GM23248 (cell line): ENCODE measurements around the gene FDX1.

Experiments
- EZH2 ChIP-seq: fragments of 200-600 bp; sonication (generic); IDR thresholded peaks from 2 replicates; pipeline ENCODE4 v1.6.1; 2018; ENCODE audit warnings: antibody characterized with exemption, mild to moderate bottlenecking; ENCODE audit not compliant: insufficient read depth, poor library complexity, severe bottlenecking
- EZH2phosphoT487 ChIP-seq: fragments of 200-600 bp; sonication (generic); IDR thresholded peaks from 2 replicates; pipeline ENCODE4 v1.6.1; 2018; ENCODE audit warnings: antibody characterized with exemption, moderate library complexity, mild to moderate bottlenecking, low read depth; ENCODE audit not compliant: insufficient read depth

GRCh38 chr11:110435780-110436717, 6.3 kb downstream of the FDX1 start:
- TF ChIP-seq EZH2phosphoT487 (no peak), EZH2 (no peak)
